Fibroblast of skin of back (primary cell): Measurements from ENCODE around the gene CDYL.
A peak's percentile ranks its signal among the peaks of the same experiment; 100 is the strongest.
"Not testable (repeated sequence)": the region's sequence is repeated elsewhere in the genome, so short reads cannot be mapped to it uniquely, and the experiment has no call there.

ENCODE experiments used
- DNase-seq: peaks from one replicate; pipeline ENCODE4 v3.0.0-alpha.2; 2013

Gene CDYL

GRCh38 chr6:4805553-4806336 is 29.5 kb downstream of the CDYL start:
- peak; percentile 36 for DNase-seq

- no peak for DNase-seq
Observed at GRCh38 chr6:4806337-4806725, 30.1 kb downstream of the CDYL start.

- no peak for DNase-seq
Observed at GRCh38 chr6:4806791-4807190, 30.6 kb downstream of the CDYL start.

- no peak for DNase-seq
Observed at GRCh38 chr6:4808396-4808795, 32.2 kb downstream of the CDYL start.

GRCh38 chr6:4809999-4810918 is 34.1 kb downstream of the CDYL start:
- DNase-seq: peak; percentile 73

GRCh38 chr6:4812068-4812467 is 35.9 kb downstream of the CDYL start:
- DNase-seq: peak; percentile 8

GRCh38 chr6:4813055-4813454 is 36.9 kb downstream of the CDYL start:
- no peak for DNase-seq

GRCh38 chr6:4814212-4814611 is 38.0 kb downstream of the CDYL start:
- no peak for DNase-seq

- no peak for DNase-seq
Observed at GRCh38 chr6:4814987-4815386, 38.8 kb downstream of the CDYL start.

- DNase-seq: no peak
Observed at GRCh38 chr6:4815584-4815983, 39.4 kb downstream of the CDYL start.

- DNase-seq: no peak
Observed at GRCh38 chr6:4816904-4817303, 40.7 kb downstream of the CDYL start.

GRCh38 chr6:4817551-4817950 is 41.3 kb downstream of the CDYL start:
- DNase-seq: peak; percentile 12

GRCh38 chr6:4818272-4818938 is 42.2 kb downstream of the CDYL start:
- no peak for DNase-seq

- peak; percentile 60 for DNase-seq
Observed at GRCh38 chr6:4819706-4820283, 43.6 kb downstream of the CDYL start.

- peak; percentile 87 for DNase-seq
Observed at GRCh38 chr6:4820704-4821276, 44.6 kb downstream of the CDYL start.

GRCh38 chr6:4822476-4822875 is 46.3 kb downstream of the CDYL start:
- no peak for DNase-seq

- no peak for DNase-seq
Observed at GRCh38 chr6:4828187-4828698, 52.0 kb downstream of the CDYL start.

- DNase-seq: no peak
Observed at GRCh38 chr6:4829089-4829488, 52.9 kb downstream of the CDYL start.

- DNase-seq: not testable (repeated sequence)
Observed at GRCh38 chr6:4835540-4835939, 59.3 kb downstream of the CDYL start.

- no peak for DNase-seq
Observed at GRCh38 chr6:4840169-4840568, 64.0 kb downstream of the CDYL start.

- DNase-seq: no peak
Observed at GRCh38 chr6:4844108-4844507, 67.9 kb downstream of the CDYL start.

GRCh38 chr6:4846387-4846786 is 70.2 kb downstream of the CDYL start:
- DNase-seq: no peak
